22Rv1 (cell line): ENCODE measurements around the gene ALAS1.

Experiments used
- CTCF ChIP-seq: fragments of 450-650 bp; IDR thresholded peaks from 2 replicates; pipeline ENCODE4 v1.5.1; 2017; ENCODE audit warnings: mild to moderate bottlenecking
- ZFX ChIP-seq: fragments of 450-650 bp; IDR thresholded peaks from 2 replicates; pipeline ENCODE4 v1.6.1; 2017; ENCODE audit warnings: antibody characterized with exemption, borderline replicate concordance

DNA sequence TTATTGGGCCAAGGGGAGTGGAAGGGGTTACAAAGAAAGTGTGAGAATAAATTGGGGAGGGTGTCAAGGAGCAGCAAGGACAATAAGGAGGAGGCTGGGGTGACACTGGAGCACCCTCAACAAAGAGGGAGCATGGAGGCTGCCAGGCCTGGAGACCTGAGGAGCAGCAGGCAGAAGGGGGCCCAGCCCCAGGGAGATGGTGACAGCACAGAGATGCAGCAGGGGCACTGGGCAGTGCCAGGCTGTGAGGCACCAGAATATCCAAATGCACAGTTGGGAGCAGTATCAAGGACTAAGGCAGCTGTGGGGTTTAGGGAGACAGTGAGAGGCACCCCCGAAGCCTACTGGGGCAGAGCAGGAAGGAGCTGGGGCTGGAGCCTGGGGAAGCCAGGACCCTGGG lies 19.4 kb upstream of the ALAS1 start:
- TF ChIP-seq CTCF (no peak), ZFX (no peak)
